Epithelial cell of esophagus (primary cell): Measurements from ENCODE around the gene CYP2U1.

Experiments used
- DNase-seq: peaks from one replicate; pipeline ENCODE4 v3.0.0; 2010; ENCODE audit warnings: low read depth
- H3K4me3 ChIP-seq: 2 replicates; pipeline ENCODE4 v1.5.1; 2011; ENCODE audit warnings: mild to moderate bottlenecking, low read length, control low read depth
- TF ChIP-seq, protein P1 (sequence below): IDR thresholded peaks from 2 replicates; pipeline ENCODE4 v1.5.1; 2011; ENCODE audit warnings: low read depth, mild to moderate bottlenecking, low read length, control low read depth, inconsistent platforms; ENCODE audit not compliant: insufficient read depth; ENCODE audit errors: missing control alignments

Gene CYP2U1

DNA sequence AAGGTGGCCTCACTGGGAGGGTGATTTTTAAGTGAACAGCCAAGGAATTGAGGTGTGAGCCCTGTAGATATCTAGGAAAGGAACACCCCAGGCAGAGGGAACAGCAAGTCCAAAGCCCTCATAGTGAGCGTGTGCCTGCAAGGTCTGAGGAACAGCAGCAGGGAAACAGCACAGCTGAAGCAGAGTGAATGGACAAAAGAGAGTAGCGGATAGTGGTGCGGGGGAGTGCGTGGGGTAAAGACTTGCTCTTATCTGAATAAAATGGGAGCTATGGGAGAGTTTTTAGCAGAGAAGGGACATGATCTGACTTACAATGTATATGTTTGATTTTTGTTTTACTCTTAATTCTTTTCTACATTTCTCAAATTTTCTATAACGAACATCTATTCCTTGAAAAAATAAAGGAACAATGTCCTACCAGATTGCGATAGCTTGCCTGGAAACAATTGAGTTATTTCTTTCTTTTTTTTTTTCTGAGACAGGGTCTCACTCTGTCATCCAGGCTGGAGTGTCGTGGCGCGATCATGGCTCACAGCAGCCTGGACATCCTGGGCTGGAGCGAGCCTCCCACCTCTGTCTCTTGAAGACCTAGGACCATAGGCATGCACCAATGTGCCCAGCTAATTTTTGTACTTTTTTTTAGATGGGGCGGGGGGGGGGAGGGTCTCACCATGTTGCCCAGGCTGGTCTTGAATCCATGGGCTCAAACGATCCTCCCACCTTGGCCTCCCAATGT, 38.9 kb downstream of the CYP2U1 start:
- TF ChIP-seq, protein P1, sequence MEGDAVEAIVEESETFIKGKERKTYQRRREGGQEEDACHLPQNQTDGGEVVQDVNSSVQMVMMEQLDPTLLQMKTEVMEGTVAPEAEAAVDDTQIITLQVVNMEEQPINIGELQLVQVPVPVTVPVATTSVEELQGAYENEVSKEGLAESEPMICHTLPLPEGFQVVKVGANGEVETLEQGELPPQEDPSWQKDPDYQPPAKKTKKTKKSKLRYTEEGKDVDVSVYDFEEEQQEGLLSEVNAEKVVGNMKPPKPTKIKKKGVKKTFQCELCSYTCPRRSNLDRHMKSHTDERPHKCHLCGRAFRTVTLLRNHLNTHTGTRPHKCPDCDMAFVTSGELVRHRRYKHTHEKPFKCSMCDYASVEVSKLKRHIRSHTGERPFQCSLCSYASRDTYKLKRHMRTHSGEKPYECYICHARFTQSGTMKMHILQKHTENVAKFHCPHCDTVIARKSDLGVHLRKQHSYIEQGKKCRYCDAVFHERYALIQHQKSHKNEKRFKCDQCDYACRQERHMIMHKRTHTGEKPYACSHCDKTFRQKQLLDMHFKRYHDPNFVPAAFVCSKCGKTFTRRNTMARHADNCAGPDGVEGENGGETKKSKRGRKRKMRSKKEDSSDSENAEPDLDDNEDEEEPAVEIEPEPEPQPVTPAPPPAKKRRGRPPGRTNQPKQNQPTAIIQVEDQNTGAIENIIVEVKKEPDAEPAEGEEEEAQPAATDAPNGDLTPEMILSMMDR, result no peak
- no peak for DNase-seq
- no peak overlapping the region for H3K4me3 ChIP-seq

DNA sequence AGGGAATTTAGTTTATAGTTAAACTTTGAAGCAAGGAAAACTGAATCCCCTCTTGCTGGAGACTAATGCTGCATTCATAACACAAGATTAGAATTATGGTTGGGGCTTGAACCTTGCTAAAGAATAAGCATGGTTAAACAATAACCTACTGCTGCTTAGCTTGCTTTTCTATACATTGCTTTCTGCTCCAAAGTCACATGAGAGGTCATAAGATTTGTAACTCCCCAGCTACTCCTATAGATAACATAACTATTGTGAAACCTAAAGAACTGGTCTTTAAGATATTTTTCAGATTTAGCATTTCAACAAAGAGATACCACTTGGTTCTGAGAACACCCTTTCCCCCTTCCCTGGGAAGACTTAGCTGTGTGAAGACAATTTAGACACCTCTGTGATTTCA, 41.3 kb downstream of the CYP2U1 start:
- DNase-seq, result no peak
- H3K4me3 ChIP-seq, result no peak overlapping the region
- TF ChIP-seq, protein P1, result no peak

DNA sequence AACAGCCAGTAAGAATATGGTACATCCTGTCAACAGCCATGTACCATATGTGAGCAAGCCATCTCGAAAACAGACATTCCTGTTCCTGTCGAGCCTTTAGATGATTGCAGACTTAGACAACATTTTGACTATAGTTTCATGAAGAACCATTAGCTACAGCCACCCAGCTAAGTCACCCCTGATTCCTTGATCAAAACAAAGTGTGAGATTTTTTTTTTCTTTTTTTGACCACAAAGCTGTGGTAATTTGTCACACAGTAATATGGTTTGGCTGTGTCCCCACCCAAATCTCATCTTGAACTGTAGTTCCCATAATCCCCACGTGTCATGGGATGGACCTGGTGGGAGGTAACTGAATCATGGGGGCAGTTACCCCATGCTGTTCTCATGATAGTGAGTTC, 43.2 kb downstream of the CYP2U1 start:
- DNase-seq, result no peak
- TF ChIP-seq, protein P1, result no peak
- H3K4me3 ChIP-seq, result no peak overlapping the region

DNA sequence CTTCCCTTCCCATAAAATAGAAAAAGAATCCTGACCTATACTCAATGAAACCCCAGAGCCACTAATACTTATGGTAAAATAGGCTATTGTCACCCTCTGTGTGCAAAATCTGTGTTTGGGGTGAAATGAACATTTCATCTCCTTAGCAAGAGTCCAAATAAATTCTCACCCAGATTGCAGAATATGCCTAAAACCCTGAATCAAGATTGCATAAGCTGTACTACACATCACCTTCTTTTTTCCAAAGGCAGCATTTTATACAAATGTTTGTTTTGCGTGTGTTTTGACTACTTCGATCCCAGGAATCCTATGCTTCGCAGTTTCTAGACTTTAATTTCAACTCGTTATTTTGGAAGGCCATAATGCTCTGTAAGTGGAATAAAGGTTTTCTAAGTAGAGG, 46.1 kb downstream of the CYP2U1 start:
- no peak for DNase-seq
- TF ChIP-seq, protein P1, result no peak
- H3K4me3 ChIP-seq, result no peak overlapping the region

DNA sequence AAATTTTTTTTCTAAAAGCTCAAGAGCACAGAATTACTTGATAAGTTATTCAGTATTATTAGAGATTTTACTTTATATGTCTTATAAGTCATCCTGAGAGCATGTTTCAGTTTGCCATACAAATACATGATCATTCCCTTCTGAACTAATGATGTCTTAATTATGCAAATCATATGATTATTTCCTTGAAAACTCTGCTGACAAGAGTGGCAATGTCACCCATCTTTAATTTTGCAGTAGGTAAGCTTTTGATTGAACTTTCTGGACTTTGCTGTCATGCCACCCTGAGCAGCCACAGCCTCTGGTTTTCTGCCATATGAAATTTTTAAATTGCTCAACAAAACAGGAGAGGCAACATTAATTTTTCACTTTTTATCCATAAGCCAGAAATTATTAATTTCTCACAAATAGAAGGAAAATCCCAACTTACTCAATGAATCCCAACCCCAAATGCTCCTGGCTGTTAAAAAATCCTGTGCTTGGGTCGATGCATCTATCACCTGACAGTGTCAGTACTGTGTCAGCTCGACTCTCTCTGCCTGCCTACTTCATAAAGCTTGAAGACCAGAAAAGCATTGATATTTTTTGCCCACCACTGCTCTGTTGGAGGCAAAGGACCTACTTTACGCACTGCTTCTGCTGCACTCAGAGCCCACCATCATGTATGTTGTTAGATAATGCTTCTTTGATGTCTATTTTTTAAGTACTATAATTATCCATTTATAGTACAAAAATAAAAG, 46.8 kb downstream of the CYP2U1 start:
- DNase-seq, result no peak

DNA sequence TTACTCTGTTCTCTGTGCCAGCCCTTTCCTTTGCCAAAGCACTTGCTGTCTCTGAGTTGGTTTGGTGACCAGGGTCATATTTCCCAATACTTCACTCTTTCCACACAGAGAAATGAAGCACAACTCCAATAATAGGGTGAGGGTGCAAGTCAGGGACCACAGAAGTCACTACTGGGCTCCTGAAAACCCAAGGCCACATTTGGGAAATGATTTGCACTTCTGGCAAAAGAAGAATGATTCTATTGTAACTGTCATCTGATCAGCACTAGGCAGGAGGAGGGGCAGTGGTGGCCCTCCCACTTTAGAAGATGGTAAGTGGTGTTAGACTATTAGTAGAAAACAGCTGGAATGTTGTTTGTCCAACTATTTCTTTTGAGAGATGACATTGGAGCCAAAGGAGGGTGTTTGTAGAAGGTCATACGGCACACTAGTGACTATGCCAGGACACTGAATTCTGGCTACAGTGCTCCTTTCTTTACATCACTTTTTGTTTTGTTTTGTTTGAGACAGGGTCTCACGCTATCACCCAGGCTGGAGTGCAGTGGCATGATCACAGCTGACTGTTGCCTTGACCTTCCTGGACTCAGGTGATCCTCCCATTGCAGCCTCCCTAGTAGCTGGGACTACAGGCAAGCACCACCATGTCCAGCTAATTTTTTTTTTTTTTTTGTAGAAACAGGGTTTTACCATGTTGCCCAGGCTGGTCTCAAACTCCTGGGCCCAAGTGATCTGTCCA, 47.5 kb downstream of the CYP2U1 start:
- no peak overlapping the region for H3K4me3 ChIP-seq
- DNase-seq, result no peak
- TF ChIP-seq, protein P1, result no peak

More for the DNA sequence above, 46.8 kb downstream of the CYP2U1 start:
- TF ChIP-seq, protein P1, result no peak
- H3K4me3 ChIP-seq, result no peak overlapping the region
